Measurements from ENCODE around the gene OR1S1. TPM values are rescaled to one million over a fixed set of nuclear protein-coding genes. Genes with fewer than 3 reads are reported as not detected.
"Not testable (repeated sequence)": the region's sequence is repeated elsewhere in the genome, so short reads cannot be mapped to it uniquely, and the experiment has no call there.

The OR1S1 gene
- polyA plus RNA-seq (2011; rRNA removed) (not detected in 2 replicates), polyA minus RNA-seq (2011; rRNA and poly(A)+ RNA removed) (not detected in 2 replicates)

DNA sequence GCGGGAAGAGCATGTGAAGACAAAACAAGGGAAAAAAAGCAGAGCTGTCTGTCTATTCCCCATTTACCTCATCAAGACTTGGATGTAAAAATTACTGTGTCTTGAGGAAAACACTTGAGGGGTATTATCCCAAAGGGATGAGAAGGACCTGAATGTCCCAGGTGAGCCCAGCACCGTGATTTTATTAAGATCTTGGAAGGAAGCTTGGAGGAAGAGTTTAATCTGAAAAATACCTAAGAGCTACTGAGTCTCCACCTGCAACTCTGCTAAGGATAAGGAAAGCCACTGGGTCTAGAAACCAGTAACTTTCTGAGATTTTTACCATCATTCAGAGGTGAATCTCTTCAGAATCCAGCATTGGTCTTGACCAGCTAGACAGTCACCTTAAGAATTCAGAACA, at the start of gene OR1S1:
Gene OR1S1, plus strand, starts transcription at position 301 of the 400 bp plus-strand sequence.
- H3K27me3 ChIP-seq (ENCODE audit: control insufficient read depth, insufficient read depth, low read length); DNase-seq (ENCODE audit: low read depth); POLR2A ChIA-PET; H3K36me3 ChIP-seq (ENCODE audit: control insufficient read depth, insufficient read depth, low read length); H3K4me3 ChIP-seq (ENCODE audit: low read depth, low read length): not testable (repeated sequence)
- CTCF ChIA-PET, result interaction anchor here (0.7 kb wide), 1 partner anchor 663 kb away, joined by 3 read pairs; no protein-coding TSS in a partner anchor

DNA sequence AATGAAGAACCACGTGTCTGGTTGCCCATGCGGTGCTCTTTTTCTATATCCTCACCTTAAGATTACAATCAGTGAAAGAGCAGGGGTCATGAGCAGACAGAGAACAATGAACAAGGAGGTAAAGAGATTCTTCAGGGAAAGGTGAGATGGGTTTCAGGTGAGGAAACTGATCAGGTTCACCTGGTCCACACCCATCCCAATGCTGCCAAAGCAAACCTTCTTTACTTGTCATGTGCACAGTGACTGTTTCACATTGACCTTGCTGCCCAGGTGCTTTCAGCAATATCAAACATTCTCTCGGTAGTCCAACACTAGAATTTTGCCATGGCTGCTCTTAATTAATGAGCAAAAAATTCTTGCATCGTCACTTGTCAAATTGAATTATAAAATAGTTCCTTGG, 48.1 kb upstream of the OR1S1 start:
- Histone ChIP-seq H3K27me3 (ENCODE audit: control insufficient read depth, insufficient read depth, low read length) (no peaks in the 10 kb centered on the region), H3K36me3 (ENCODE audit: control insufficient read depth, insufficient read depth, low read length) (no peaks in the 10 kb centered on the region), H3K4me3 (ENCODE audit: low read depth, low read length) (no peak overlapping the region)
- TF ChIP-seq, protein P1, sequence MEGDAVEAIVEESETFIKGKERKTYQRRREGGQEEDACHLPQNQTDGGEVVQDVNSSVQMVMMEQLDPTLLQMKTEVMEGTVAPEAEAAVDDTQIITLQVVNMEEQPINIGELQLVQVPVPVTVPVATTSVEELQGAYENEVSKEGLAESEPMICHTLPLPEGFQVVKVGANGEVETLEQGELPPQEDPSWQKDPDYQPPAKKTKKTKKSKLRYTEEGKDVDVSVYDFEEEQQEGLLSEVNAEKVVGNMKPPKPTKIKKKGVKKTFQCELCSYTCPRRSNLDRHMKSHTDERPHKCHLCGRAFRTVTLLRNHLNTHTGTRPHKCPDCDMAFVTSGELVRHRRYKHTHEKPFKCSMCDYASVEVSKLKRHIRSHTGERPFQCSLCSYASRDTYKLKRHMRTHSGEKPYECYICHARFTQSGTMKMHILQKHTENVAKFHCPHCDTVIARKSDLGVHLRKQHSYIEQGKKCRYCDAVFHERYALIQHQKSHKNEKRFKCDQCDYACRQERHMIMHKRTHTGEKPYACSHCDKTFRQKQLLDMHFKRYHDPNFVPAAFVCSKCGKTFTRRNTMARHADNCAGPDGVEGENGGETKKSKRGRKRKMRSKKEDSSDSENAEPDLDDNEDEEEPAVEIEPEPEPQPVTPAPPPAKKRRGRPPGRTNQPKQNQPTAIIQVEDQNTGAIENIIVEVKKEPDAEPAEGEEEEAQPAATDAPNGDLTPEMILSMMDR (IDR thresholded peaks at IDR 0.05; ENCODE audit: insufficient read depth, low read depth, low read length), result no peak
- CTCF ChIA-PET, result no interaction called here
- POLR2A ChIA-PET, result no interaction called here
- no peak for DNase-seq (ENCODE audit: low read depth)

DNA sequence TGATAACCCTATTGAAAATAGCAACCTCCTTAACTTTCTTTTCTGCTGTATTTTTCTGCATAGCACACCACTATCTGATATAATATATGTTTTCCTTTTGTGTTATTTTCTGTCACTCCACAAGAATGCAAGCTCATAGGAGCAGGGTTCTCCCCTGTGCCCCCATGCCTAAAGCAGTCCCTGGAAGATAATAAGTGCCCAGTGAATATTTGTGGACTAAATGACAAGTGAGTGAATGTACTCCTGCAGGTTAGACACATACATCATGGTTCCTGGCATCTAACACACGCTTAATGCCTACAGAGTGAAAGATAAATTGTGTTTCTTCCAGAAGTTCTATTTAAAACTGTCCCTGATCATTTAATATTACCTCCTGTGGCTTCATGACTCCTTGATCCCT, 47.5 kb upstream of the OR1S1 start:
- no peaks in the 10 kb centered on the region for H3K27me3 ChIP-seq (ENCODE audit: control insufficient read depth, insufficient read depth, low read length)
- no peak for DNase-seq (ENCODE audit: low read depth)
- no peaks in the 10 kb centered on the region for H3K36me3 ChIP-seq (ENCODE audit: control insufficient read depth, insufficient read depth, low read length)
- ChIA-PET POLR2A (no interaction called here), CTCF (no interaction called here)
- TF ChIP-seq, protein P1 (IDR thresholded peaks at IDR 0.05; ENCODE audit: insufficient read depth, low read depth, low read length), result no peak
- H3K4me3 ChIP-seq (ENCODE audit: low read depth, low read length), result no peak overlapping the region

DNA sequence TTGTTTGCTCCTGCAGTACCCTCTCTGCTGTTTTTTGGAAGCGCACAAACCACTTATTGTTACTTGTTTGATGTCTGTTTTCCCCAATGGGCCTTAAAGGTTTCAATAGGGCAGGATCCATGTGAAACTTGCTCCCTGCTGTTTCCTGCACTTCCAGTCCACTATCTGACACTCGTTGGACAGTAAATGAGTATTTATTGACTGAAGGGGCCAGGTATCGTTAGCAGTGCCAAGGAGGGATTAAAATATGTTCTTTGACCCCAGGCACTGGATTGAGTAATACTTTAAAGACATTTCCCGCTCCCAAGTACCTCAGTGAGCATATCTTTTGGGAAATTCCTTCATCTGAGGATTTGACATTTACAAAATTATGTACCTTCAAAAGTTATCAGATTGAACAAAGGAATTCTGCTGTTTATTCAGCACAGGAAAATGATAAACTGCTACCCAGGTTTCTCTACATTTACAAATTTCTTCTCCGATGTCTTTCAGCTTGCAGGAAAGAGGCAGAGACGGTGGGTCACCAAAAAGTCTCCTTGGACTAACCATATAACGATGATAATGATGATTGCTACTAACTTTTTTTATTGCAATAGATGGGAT, 46.9 kb upstream of the OR1S1 start:
- Histone ChIP-seq H3K36me3 (ENCODE audit: control insufficient read depth, insufficient read depth, low read length) (no peaks in the 10 kb centered on the region), H3K27me3 (ENCODE audit: control insufficient read depth, insufficient read depth, low read length) (no peaks in the 10 kb centered on the region), H3K4me3 (ENCODE audit: low read depth, low read length) (no peak overlapping the region)
- DNase-seq (ENCODE audit: low read depth), result no peak
- TF ChIP-seq, protein P1 (IDR thresholded peaks at IDR 0.05; ENCODE audit: insufficient read depth, low read depth, low read length), result no peak
- ChIA-PET POLR2A (no interaction called here), CTCF (no interaction called here)

DNA sequence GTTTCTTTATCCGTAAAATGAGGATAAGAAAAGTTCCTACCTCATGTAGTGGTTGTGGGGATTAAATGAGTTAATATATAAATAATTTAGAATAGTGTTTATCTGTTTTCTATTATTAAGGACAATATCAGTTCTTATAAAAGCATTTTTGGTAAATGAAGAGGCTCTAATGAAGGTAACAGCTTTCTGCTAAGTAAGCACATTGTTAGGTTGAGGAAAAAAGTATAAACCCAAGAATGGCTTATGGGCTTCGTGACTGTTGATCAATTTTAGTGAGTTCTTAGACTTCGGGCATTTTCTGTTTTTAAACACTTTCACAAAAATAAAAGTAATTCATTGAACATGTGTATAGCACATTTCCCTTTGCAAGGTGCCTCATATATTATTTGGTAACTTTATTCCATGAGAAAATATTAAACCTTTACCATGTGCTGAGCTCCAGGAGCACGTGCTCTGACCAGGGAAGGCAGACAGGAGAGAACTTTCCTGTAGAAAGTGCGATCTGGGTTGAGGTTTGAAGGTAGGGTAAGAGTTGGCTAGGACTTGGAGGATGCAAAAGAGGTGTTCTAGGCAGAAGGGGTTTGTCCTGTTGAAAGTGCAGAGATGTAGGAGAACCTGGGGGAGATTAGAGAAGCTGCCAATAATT, 35.0 kb upstream of the OR1S1 start:
- ChIA-PET CTCF (no interaction called here), POLR2A (no interaction called here)
- H3K36me3 ChIP-seq (ENCODE audit: control insufficient read depth, insufficient read depth, low read length), result no peaks in the 10 kb centered on the region
- no peak for DNase-seq (ENCODE audit: low read depth)
- TF ChIP-seq, protein P1 (IDR thresholded peaks at IDR 0.05; ENCODE audit: insufficient read depth, low read depth, low read length), result no peak
- H3K27me3 ChIP-seq (ENCODE audit: control insufficient read depth, insufficient read depth, low read length), result no peaks in the 10 kb centered on the region
- H3K4me3 ChIP-seq (ENCODE audit: low read depth, low read length), result no peak overlapping the region

DNA sequence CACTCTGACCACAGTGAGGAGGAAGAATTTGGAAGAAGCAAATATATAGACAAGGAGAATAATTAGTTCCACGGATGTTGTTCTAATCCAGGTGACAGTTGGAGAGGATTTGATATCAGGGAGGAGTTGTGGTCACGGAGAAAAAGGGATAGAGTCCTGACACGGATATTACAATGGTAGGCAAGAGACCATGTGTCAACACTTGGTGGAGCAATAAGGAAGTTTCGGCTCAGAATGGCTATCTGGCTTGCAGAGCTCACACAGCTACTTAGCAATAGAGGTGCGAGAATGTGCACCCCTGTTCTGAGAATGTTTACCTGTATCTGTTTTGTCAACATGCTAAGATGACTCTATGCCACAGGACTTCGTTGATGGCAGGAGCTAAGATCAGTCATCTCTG, 34.1 kb upstream of the OR1S1 start:
- POLR2A ChIA-PET, result no interaction called here
- no peak for DNase-seq (ENCODE audit: low read depth)
- Histone ChIP-seq H3K36me3 (ENCODE audit: control insufficient read depth, insufficient read depth, low read length) (no peaks in the 10 kb centered on the region), H3K27me3 (ENCODE audit: control insufficient read depth, insufficient read depth, low read length) (no peaks in the 10 kb centered on the region), H3K4me3 (ENCODE audit: low read depth, low read length) (no peak overlapping the region)
- CTCF ChIA-PET, result no interaction called here
- TF ChIP-seq, protein P1 (IDR thresholded peaks at IDR 0.05; ENCODE audit: insufficient read depth, low read depth, low read length), result no peak
